H9 (cell line): Measurements from ENCODE around the gene FRAS1. TPM values are rescaled to one million over a fixed set of nuclear protein-coding genes. Genes with fewer than 3 reads are reported as not detected.

Source experiments
- DNase-seq: peaks from one replicate; pipeline ENCODE4 v3.0.0-alpha.2; 2017
- H2AFZ ChIP-seq: one replicate; pipeline ENCODE4 v1.6.1; 2013; ENCODE audit warnings: mild to moderate bottlenecking, low read length, control low read depth, moderate library complexity
- H2AK5ac ChIP-seq: 2 replicates; pipeline ENCODE4 v1.6.1; 2013; ENCODE audit warnings: low read length, control low read depth, mixed read lengths; ENCODE audit not compliant: insufficient read length
- H2BK120ac ChIP-seq: one replicate; pipeline ENCODE4 v1.6.1; 2013; ENCODE audit warnings: low read depth, mild to moderate bottlenecking, low read length, control low read depth, inconsistent platforms; ENCODE audit not compliant: poor library complexity, severe bottlenecking
- H2BK12ac ChIP-seq: 2 replicates; pipeline ENCODE4 v1.6.1; 2013; ENCODE audit warnings: low read length, control low read depth, mixed read lengths, low read depth; ENCODE audit not compliant: insufficient read length
- H2BK15ac ChIP-seq: 2 replicates; pipeline ENCODE4 v1.6.1; 2013; ENCODE audit warnings: low read depth, low read length, control low read depth
- H2BK20ac ChIP-seq: one replicate; pipeline ENCODE4 v1.6.1; 2013; ENCODE audit warnings: low read depth, mild to moderate bottlenecking, low read length, control low read depth, inconsistent platforms; ENCODE audit not compliant: poor library complexity, severe bottlenecking
- H2BK5ac ChIP-seq: 2 replicates; pipeline ENCODE4 v1.6.1; 2013; ENCODE audit warnings: low read length, control low read depth, mixed read lengths; ENCODE audit not compliant: insufficient read length
- H3K14ac ChIP-seq: 2 replicates; pipeline ENCODE4 v1.6.1; 2013; ENCODE audit warnings: low read length, control low read depth; ENCODE audit not compliant: insufficient read depth
- H3K18ac ChIP-seq: 2 replicates; pipeline ENCODE4 v1.6.1; 2013; ENCODE audit warnings: low read depth, mild to moderate bottlenecking, mixed read lengths, low read length, control low read depth; ENCODE audit not compliant: insufficient read length
- H3K23ac ChIP-seq: 2 replicates; pipeline ENCODE4 v1.6.1; 2013; ENCODE audit warnings: low read length, control low read depth, mixed read lengths, low read depth; ENCODE audit not compliant: insufficient read length
- H3K23me2 ChIP-seq: 2 replicates; pipeline ENCODE4 v1.6.1; 2013; ENCODE audit warnings: low read depth, mild to moderate bottlenecking, mixed read lengths, low read length, control low read depth; ENCODE audit not compliant: insufficient read length, poor library complexity, severe bottlenecking
- H3K27ac ChIP-seq: 2 replicates; pipeline ENCODE4 v1.5.1; 2013; ENCODE audit warnings: low read length, control low read depth, mixed read lengths, low read depth; ENCODE audit not compliant: insufficient read length
- H3K27me3 ChIP-seq: 2 replicates; pipeline ENCODE4 v1.6.1; 2013; ENCODE audit warnings: low read length, control low read depth, inconsistent platforms; ENCODE audit not compliant: insufficient read depth
- H3K4ac ChIP-seq: 2 replicates; pipeline ENCODE4 v1.6.1; 2013; ENCODE audit warnings: low read depth, mild to moderate bottlenecking, control low read depth, inconsistent platforms, low read length, moderate library complexity
- H3K4me1 ChIP-seq: 2 replicates; pipeline ENCODE4 v1.6.1; 2013; ENCODE audit warnings: low read length, control low read depth, inconsistent platforms; ENCODE audit not compliant: insufficient read depth
- H3K4me2 ChIP-seq: 2 replicates; pipeline ENCODE4 v1.6.1; 2013; ENCODE audit warnings: low read length, control low read depth, mixed read lengths; ENCODE audit not compliant: insufficient read length, insufficient read depth
- H3K56ac ChIP-seq: 2 replicates; pipeline ENCODE4 v1.6.1; 2013; ENCODE audit warnings: low read depth, mild to moderate bottlenecking, mixed read lengths, low read length, control low read depth; ENCODE audit not compliant: insufficient read length
- H3K79me1 ChIP-seq: 2 replicates; pipeline ENCODE4 v1.6.1; 2013; ENCODE audit warnings: low read depth, mild to moderate bottlenecking, moderate library complexity, low read length, control low read depth, inconsistent platforms; ENCODE audit not compliant: insufficient read depth, poor library complexity, severe bottlenecking
- H3K79me2 ChIP-seq: 2 replicates; pipeline ENCODE4 v1.6.1; 2013; ENCODE audit warnings: low read length, control low read depth, inconsistent platforms; ENCODE audit not compliant: insufficient read depth
- H3K9ac ChIP-seq: 2 replicates; pipeline ENCODE4 v1.6.1; 2013; ENCODE audit warnings: low read length, control low read depth, mixed read lengths; ENCODE audit not compliant: insufficient read length; ENCODE audit errors: extremely low read depth
- H3K9me3 ChIP-seq: one replicate; pipeline ENCODE4 v1.6.1; 2013; ENCODE audit warnings: low read depth, low read length, inconsistent platforms; ENCODE audit not compliant: control insufficient read depth
- H3T11ph ChIP-seq: one replicate; pipeline ENCODE4 v1.6.1; 2013; ENCODE audit warnings: mild to moderate bottlenecking, low read length, control low read depth, inconsistent platforms
- H4K20me1 ChIP-seq: one replicate; pipeline ENCODE4 v1.6.1; 2013; ENCODE audit not compliant: control insufficient read depth, insufficient read length, insufficient read depth
- H4K5ac ChIP-seq: 2 replicates; pipeline ENCODE4 v1.6.1; 2013; ENCODE audit warnings: low read depth, mild to moderate bottlenecking, mixed read lengths, low read length, control low read depth; ENCODE audit not compliant: insufficient read length
- H4K8ac ChIP-seq: replicated peaks from 2 replicates; pipeline ENCODE4 v1.6.1; 2013; ENCODE audit warnings: low read length, control low read depth, mixed read lengths, low read depth; ENCODE audit not compliant: insufficient read length
- H4K91ac ChIP-seq: 2 replicates; pipeline ENCODE4 v1.6.1; 2013; ENCODE audit warnings: low read depth, mild to moderate bottlenecking, moderate library complexity, mixed read lengths, low read length, control low read depth; ENCODE audit not compliant: insufficient read length
- H3K27ac Mint-ChIP-seq, 3 experiments: 2 replicates in 2 of 3; 3 replicates in 1 of 3; pipeline ENCODE4 v1.8.0; 2020 to 2021; ENCODE audit warnings: mixed read lengths in 3 of 3, mild to moderate bottlenecking in 1 of 3, moderate library complexity in 1 of 3
- H3K27me3 Mint-ChIP-seq: 2 replicates; pipeline ENCODE4 v1.8.0; 2021; ENCODE audit warnings: low read depth, mild to moderate bottlenecking, moderate library complexity, mixed read lengths
- H3K36me3 Mint-ChIP-seq, 3 experiments: 2 replicates in 2 of 3; 3 replicates in 1 of 3; pipeline ENCODE4 v1.8.0; 2020 to 2021; ENCODE audit warnings: low read depth in 3 of 3, mixed read lengths in 3 of 3; ENCODE audit not compliant: insufficient read depth in 1 of 3
- H3K4me1 Mint-ChIP-seq, 2 experiments: 2 replicates each; pipeline ENCODE4 v1.8.0; 2020; ENCODE audit warnings: mixed read lengths in 2 of 2
- H3K4me3 Mint-ChIP-seq, 2 experiments: 2 replicates in 1 of 2; 3 replicates in 1 of 2; pipeline ENCODE4 v1.8.0; 2020 to 2021; ENCODE audit warnings: mild to moderate bottlenecking in 2 of 2, mixed read lengths in 2 of 2, moderate library complexity in 1 of 2
- H3K9me3 Mint-ChIP-seq, 2 experiments: 2 replicates in 1 of 2; 3 replicates in 1 of 2; pipeline ENCODE4 v1.8.0; 2020; ENCODE audit warnings: mild to moderate bottlenecking in 2 of 2, mixed read lengths in 2 of 2, moderate library complexity in 1 of 2
- WGBS: extraction: QIAGEN DNeasy Blood & Tissue Kit; methylation state at CpG from one replicate; pipeline ENCODE4 v1.1.7; 2013; ENCODE audit warnings: missing lambda C conversion rate, low lambda C conversion rate, mixed read lengths; ENCODE audit not compliant: insufficient read length; ENCODE audit errors: extremely low coverage; 5-methylcytosine and 5-hydroxymethylcytosine counted together
- total RNA-seq: library from RNA; stranded (reverse); gene quantifications from 2 replicates; pipeline ENCODE4 v1.2.1, GENCODE V29; 2021
- TF ChIP-seq, protein P1 (sequence below): fragments of 200-600 bp; sonication (generic); conservative IDR thresholded peaks from 3 replicates; pipeline ENCODE4 v1.8.0; 2021; ENCODE audit warnings: antibody characterized with exemption, mild to moderate bottlenecking

FRAS1 gene
- total RNA-seq, 1 experiment from 2014 or later, result 58.5 TPM

DNA sequence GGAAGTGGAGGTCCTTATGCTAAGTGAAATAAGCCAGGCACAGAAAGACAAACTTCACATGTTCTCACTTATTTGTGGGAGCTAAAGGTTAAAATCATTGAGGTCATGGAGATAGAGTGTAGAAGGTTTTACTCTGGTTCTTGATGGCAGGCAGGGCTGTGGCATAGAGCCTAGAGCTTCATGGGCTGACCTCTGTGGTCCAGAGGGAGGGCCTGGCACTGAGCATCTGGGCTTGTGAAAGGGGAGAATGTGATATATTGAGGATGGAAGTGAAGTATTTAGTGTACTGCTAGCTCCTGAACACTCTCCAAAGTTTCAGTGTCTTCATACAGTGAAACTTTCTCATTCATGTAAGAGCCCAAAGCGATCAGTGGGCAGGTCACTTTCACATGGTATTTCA lies 423.2 kb downstream of the FRAS1 start:
- Mint-ChIP-seq H3K9me3 (no peaks in the 10 kb centered on the region), H3K36me3 (peaks cover 7 to 49% (median 37%) of the 10 kb centered on the region in 3 experiments; a peak in 6 of 7 replicates)

More for the DNA sequence above, 423.2 kb downstream of the FRAS1 start:
- H2BK5ac ChIP-seq, result no peak overlapping the region
- no peak overlapping the region for H3K23ac ChIP-seq
- H4K20me1 ChIP-seq, result no peaks in the 10 kb centered on the region
- H3K23me2 ChIP-seq, result no peaks in the 10 kb centered on the region
- H3K4ac ChIP-seq, result no peak overlapping the region
- no peak overlapping the region for H2BK120ac ChIP-seq
- no peak overlapping the region for H3K4me2 ChIP-seq
- H3K4me1 ChIP-seq, result no peaks in the 10 kb centered on the region
- no peak overlapping the region for H2BK20ac ChIP-seq
- no peak overlapping the region for H3K27ac ChIP-seq
- no peak overlapping the region for H4K8ac ChIP-seq
- H3K14ac ChIP-seq, result no peak overlapping the region
- H2AK5ac ChIP-seq, result no peak overlapping the region
- H3K9me3 ChIP-seq, result no peaks in the 10 kb centered on the region
- no peak overlapping the region for H4K5ac ChIP-seq
- no peak overlapping the region for H3K56ac ChIP-seq
- H3K79me2 ChIP-seq, result no peaks in the 10 kb centered on the region
- H2AFZ ChIP-seq, result no peak overlapping the region
- Mint-ChIP-seq H3K4me1 (no peaks in the 10 kb centered on the region), H3K4me3 (no peak overlapping the region), H3K27ac (0 out of 7 replicates have a peak overlapping the region, but pooled peaks of 1 of the 3 experiments have one; percentile 30), H3K27me3 (no peaks in the 10 kb centered on the region)
- H2BK15ac ChIP-seq, result no peak overlapping the region
- no peaks in the 10 kb centered on the region for H3K27me3 ChIP-seq
- no peak overlapping the region for H4K91ac ChIP-seq
- DNase-seq, result no peak
- H3T11ph ChIP-seq, result no peak overlapping the region
- WGBS, result no CpG with 5 or more reads among the region's 1 CpG
- TF ChIP-seq, protein P1, sequence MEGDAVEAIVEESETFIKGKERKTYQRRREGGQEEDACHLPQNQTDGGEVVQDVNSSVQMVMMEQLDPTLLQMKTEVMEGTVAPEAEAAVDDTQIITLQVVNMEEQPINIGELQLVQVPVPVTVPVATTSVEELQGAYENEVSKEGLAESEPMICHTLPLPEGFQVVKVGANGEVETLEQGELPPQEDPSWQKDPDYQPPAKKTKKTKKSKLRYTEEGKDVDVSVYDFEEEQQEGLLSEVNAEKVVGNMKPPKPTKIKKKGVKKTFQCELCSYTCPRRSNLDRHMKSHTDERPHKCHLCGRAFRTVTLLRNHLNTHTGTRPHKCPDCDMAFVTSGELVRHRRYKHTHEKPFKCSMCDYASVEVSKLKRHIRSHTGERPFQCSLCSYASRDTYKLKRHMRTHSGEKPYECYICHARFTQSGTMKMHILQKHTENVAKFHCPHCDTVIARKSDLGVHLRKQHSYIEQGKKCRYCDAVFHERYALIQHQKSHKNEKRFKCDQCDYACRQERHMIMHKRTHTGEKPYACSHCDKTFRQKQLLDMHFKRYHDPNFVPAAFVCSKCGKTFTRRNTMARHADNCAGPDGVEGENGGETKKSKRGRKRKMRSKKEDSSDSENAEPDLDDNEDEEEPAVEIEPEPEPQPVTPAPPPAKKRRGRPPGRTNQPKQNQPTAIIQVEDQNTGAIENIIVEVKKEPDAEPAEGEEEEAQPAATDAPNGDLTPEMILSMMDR, result no peak
- no peak overlapping the region for H2BK12ac ChIP-seq
- H3K79me1 ChIP-seq, result no peaks in the 10 kb centered on the region
- H3K18ac ChIP-seq, result no peak overlapping the region
- H3K9ac ChIP-seq, result no peak overlapping the region
